MCF 10A (cell line): ENCODE measurements around the gene SLIT3. TPM values are rescaled to one million over a fixed set of nuclear protein-coding genes. Genes with fewer than 3 reads are reported as not detected.

Experiments used
- BruUV-seq: library from RNA; stranded (reverse); fragments of 400-500 nt; replicated peaks from 2 replicates; lab custom pipeline; 2021; lab: Mats Ljungman, UMichigan
- CTCF ChIA-PET: fragments of 300-600 bp; sonication (Branson Sonifier 250); formaldehyde crosslinking; extraction: SDS; loops from one replicate; lab custom pipeline; 2021; ENCODE audit warnings: antibody characterized with exemption, inconsistent platforms; lab: Yijun Ruan, JAX
- POLR2A ChIA-PET: fragments of 300-600, 350-650 bp; sonication (Branson Sonifier 250); formaldehyde crosslinking; extraction: SDS; loops from one replicate; lab custom pipeline; 2020; ENCODE audit warnings: antibody characterized with exemption, inconsistent platforms; lab: Yijun Ruan, JAX
- DNase-seq: peaks from one replicate; pipeline ENCODE4 v3.0.0-alpha.2; 2018; ENCODE audit not compliant: unreplicated experiment
- H3K27ac Mint-ChIP-seq: one replicate; pipeline ENCODE4 v1.8.0; 2022; ENCODE audit warnings: mild to moderate bottlenecking, low read depth, mixed read lengths; ENCODE audit not compliant: unreplicated experiment
- H3K27me3 Mint-ChIP-seq: one replicate; pipeline ENCODE4 v1.8.0; 2022; ENCODE audit warnings: mixed read lengths; ENCODE audit not compliant: insufficient read depth, unreplicated experiment
- H3K36me3 Mint-ChIP-seq: one replicate; pipeline ENCODE4 v1.8.0; 2022; ENCODE audit warnings: mild to moderate bottlenecking, moderate library complexity, mixed read lengths; ENCODE audit not compliant: insufficient read depth, unreplicated experiment
- H3K4me1 Mint-ChIP-seq: one replicate; pipeline ENCODE4 v1.8.0; 2022; ENCODE audit warnings: mixed read lengths; ENCODE audit not compliant: insufficient read depth, unreplicated experiment
- H3K4me3 Mint-ChIP-seq: one replicate; pipeline ENCODE4 v1.8.0; 2022; ENCODE audit warnings: mild to moderate bottlenecking, moderate library complexity, mixed read lengths; ENCODE audit not compliant: unreplicated experiment
- H3K9me3 Mint-ChIP-seq: one replicate; pipeline ENCODE4 v1.8.0; 2022; ENCODE audit warnings: mixed read lengths; ENCODE audit not compliant: unreplicated experiment
- CTCF ChIP-seq: fragments of 200-600 bp; IDR thresholded peaks from one replicate; pipeline ENCODE4 v1.8.0; 2022; ENCODE audit warnings: antibody characterized with exemption, mild to moderate bottlenecking; ENCODE audit not compliant: unreplicated experiment
- intact Hi-C: fragments of 100-400 bp; cut with micrococcal nuclease; formaldehyde crosslinking; loops from 2 replicates; pipeline ENCODE4 v1.14.1; 2022
- total RNA-seq: library from RNA; stranded (reverse); gene quantifications from 2 replicates; pipeline ENCODE4 v1.2.3, GENCODE V29; 2022

SLIT3 gene
- total RNA-seq, 1 experiment from 2014 or later = 0.89 TPM

GRCh38 chr5:168934169-168934568, 366.8 kb downstream of the SLIT3 start:
- CTCF ChIA-PET = interaction anchor here (0.8 to 0.9 kb wide), 2 partner anchors 10 to 12 kb away, joined by 3 read pairs; no protein-coding TSS in a partner anchor

GRCh38 chr5:168932400-168933189, 368.3 kb downstream of the SLIT3 start:
- H3K4me1 Mint-ChIP-seq = peaks cover 14% of the 10 kb centered on the region

More at GRCh38 chr5:168934169-168934568, 366.8 kb downstream of the SLIT3 start:
- H3K4me3 Mint-ChIP-seq = no peak overlapping the region
- H3K27me3 Mint-ChIP-seq = no peaks in the 10 kb centered on the region
- H3K9me3 Mint-ChIP-seq = no peaks in the 10 kb centered on the region
- no peak overlapping the region for H3K27ac Mint-ChIP-seq
- no peaks in the 10 kb centered on the region for H3K36me3 Mint-ChIP-seq
- POLR2A ChIA-PET = no interaction called here
- no TSS peak for BruUV-seq
- peaks cover 14% of the 10 kb centered on the region for H3K4me1 Mint-ChIP-seq
- TF ChIP-seq CTCF = no peak
- intact Hi-C loops = no loop called here
- no peak for DNase-seq

GRCh38 chr5:168931638-168932345, 369.1 kb downstream of the SLIT3 start:
- peak; percentile 81 for DNase-seq
- Mint-ChIP-seq H3K4me3 (no peak overlapping the region), H3K4me1 (peaks cover 14% of the 10 kb centered on the region), H3K27me3 (peaks cover 6% of the 10 kb centered on the region), H3K36me3 (no peaks in the 10 kb centered on the region), H3K27ac (peak overlapping the region; percentile 8), H3K9me3 (no peaks in the 10 kb centered on the region)
- BruUV-seq = no TSS peak
- intact Hi-C loops = no loop called here
- POLR2A ChIA-PET = no interaction called here
- CTCF ChIA-PET = interaction anchor here (0.5 to 1.8 kb wide), 5 partner anchors 10 to 229 kb away, joined by 3 to 8 read pairs (median 3); no protein-coding TSS in a partner anchor
- TF ChIP-seq CTCF = no peak

More at GRCh38 chr5:168932400-168933189, 368.3 kb downstream of the SLIT3 start:
- ChIA-PET CTCF (interaction anchor here (0.5 to 1.8 kb wide), 5 partner anchors 10 to 181 kb away, joined by 3 to 8 read pairs (median 3); no protein-coding TSS in a partner anchor), POLR2A (interaction anchor here (0.7 kb wide), 1 partner anchor 45 kb away, joined by 3 read pairs; no protein-coding TSS in a partner anchor)
- no peaks in the 10 kb centered on the region for H3K36me3 Mint-ChIP-seq
- no peak overlapping the region for H3K4me3 Mint-ChIP-seq
- DNase-seq = no peak
- intact Hi-C loops = no loop called here
- H3K27ac Mint-ChIP-seq = peak overlapping the region; percentile 8
- H3K9me3 Mint-ChIP-seq = no peaks in the 10 kb centered on the region
- no TSS peak for BruUV-seq
- H3K27me3 Mint-ChIP-seq = no peaks in the 10 kb centered on the region
- no peak for TF ChIP-seq CTCF

GRCh38 chr5:168929656-168930055, 371.3 kb downstream of the SLIT3 start:
- no peak for TF ChIP-seq CTCF
- intact Hi-C loops = no loop called here
- H3K27me3 Mint-ChIP-seq = peaks cover 15% of the 10 kb centered on the region
- no peak overlapping the region for H3K4me3 Mint-ChIP-seq
- no peaks in the 10 kb centered on the region for H3K9me3 Mint-ChIP-seq
- peaks cover 14% of the 10 kb centered on the region for H3K4me1 Mint-ChIP-seq
- DNase-seq = no peak
- no peak overlapping the region for H3K27ac Mint-ChIP-seq
- POLR2A ChIA-PET = interaction anchor here (0.5 kb wide), 1 partner anchor 813 kb away, joined by 3 read pairs; no protein-coding TSS in a partner anchor
- no TSS peak for BruUV-seq
- CTCF ChIA-PET = interaction anchor here (0.6 to 1.1 kb wide), 7 partner anchors 8 to 1043 kb away, joined by 3 to 8 read pairs (median 4); no protein-coding TSS in a partner anchor
- no peaks in the 10 kb centered on the region for H3K36me3 Mint-ChIP-seq
